H1 (cell line): ENCODE results near the gene FH. TPM values are rescaled to one million over a fixed set of nuclear protein-coding genes. Genes with fewer than 3 reads are reported as not detected.

Source experiments
- ATF3 ChIP-seq: IDR thresholded peaks from 2 replicates; pipeline ENCODE4 v1.6.1; 2011; ENCODE audit warnings: low read depth, mild to moderate bottlenecking, low read length; ENCODE audit not compliant: insufficient read depth
- CEBPB ChIP-seq: IDR thresholded peaks from 2 replicates; pipeline ENCODE4 v1.6.1; 2012; ENCODE audit warnings: low read depth, low read length
- EGR1 ChIP-seq: IDR thresholded peaks from 2 replicates; pipeline ENCODE4 v1.6.1; 2011; ENCODE audit warnings: low read depth, low read length, borderline replicate concordance
- NRF1 ChIP-seq: IDR thresholded peaks from 2 replicates; pipeline ENCODE4 v1.6.1; 2011; ENCODE audit warnings: mild to moderate bottlenecking, low read depth, low read length, improper control_type of control experiment
- RAD21 ChIP-seq, 2 experiments: IDR thresholded peaks in 1 of 2; conservative IDR thresholded peaks in 1 of 2; 2 replicates each; pipeline ENCODE4 v1.6.1; 2011; ENCODE audit warnings: low read depth in 2 of 2, low read length in 2 of 2, improper control_type of control experiment in 1 of 2, inconsistent platforms in 1 of 2, mild to moderate bottlenecking in 1 of 2, moderate library complexity in 1 of 2
- SIN3A ChIP-seq, 2 experiments: IDR thresholded peaks in 1 of 2; conservative IDR thresholded peaks in 1 of 2; 2 replicates each; pipeline ENCODE4 v1.6.1; 2011 to 2012; ENCODE audit warnings: low read length in 2 of 2, improper control_type of control experiment in 1 of 2, low read depth in 1 of 2, mild to moderate bottlenecking in 1 of 2
- SIX5 ChIP-seq: IDR thresholded peaks from 2 replicates; pipeline ENCODE4 v1.6.1; 2011; ENCODE audit warnings: mild to moderate bottlenecking, low read depth, low read length
- SP2 ChIP-seq: IDR thresholded peaks from 2 replicates; pipeline ENCODE4 v1.6.1; 2012; ENCODE audit warnings: mild to moderate bottlenecking, low read length, inconsistent platforms
- SRF ChIP-seq: IDR thresholded peaks from 2 replicates; pipeline ENCODE4 v1.6.1; 2011; ENCODE audit warnings: mild to moderate bottlenecking, low read depth, low read length, moderate library complexity
- TEAD4 ChIP-seq: IDR thresholded peaks from 2 replicates; pipeline ENCODE4 v1.6.1; 2012; ENCODE audit warnings: low read depth, low read length, inconsistent platforms, mixed read lengths
- polyA plus RNA-seq, 7 experiments: library from polyadenylated mRNA; depleted of rRNA in 3 of 7; stranded (reverse) in 5 of 7; unstranded in 2 of 7; fragments of >200 nt in 5 of 7; fragments of 200-250 nt in 2 of 7; gene quantifications; 1 replicate in 5 of 7; 2 replicates in 1 of 7; 4 replicates in 1 of 7; pipeline versions ENCODE4 v1.2.1 to v1.2.3, GENCODE V29; 2011 to 2013; ENCODE audit warnings: missing spikeins in 2 of 7, mixed read lengths in 2 of 7
- total RNA-seq: library from RNA; stranded (reverse); fragmentation: NEBNext Ultra II Directional; extraction: Animal tissue kit (Norgen Biotek cat#: 25700); gene quantifications from 2 replicates; pipeline ENCODE4 v1.2.1, GENCODE V29; 2021

Gene FH
- total and polyA plus RNA-seq, 2 of the 8 experiments (the other 6 are each of a cell fraction or from before 2014, with no cell fraction given): 45.0 to 81.9 TPM

GRCh38 chr1:241464985-241465384 lies 54.6 kb downstream of the FH start (continued):
- TF ChIP-seq SIN3A (conservative IDR thresholded peaks at IDR 0.05 in 1 of 2, IDR thresholded peaks at IDR 0.05 in 1 of 2; ENCODE audit: low read depth in 1 of 2, low read length in 2 of 2): no peak
- no peak for TF ChIP-seq SP2
- TF ChIP-seq ATF3: no peak
- TF ChIP-seq SRF: no peak
- TF ChIP-seq EGR1: no peak
- no peak for TF ChIP-seq NRF1
- TF ChIP-seq SIX5: no peak
- no peak for TF ChIP-seq CEBPB
- TF ChIP-seq RAD21 (IDR thresholded peaks at IDR 0.05 in 1 of 2, conservative IDR thresholded peaks at IDR 0.05 in 1 of 2; ENCODE audit: low read depth in 2 of 2, low read length in 2 of 2): peak; percentile 63 to 68
- peak; percentile 36; the same call in 1 of the 2 replicates for TF ChIP-seq TEAD4
